ENCODE results near the gene SYCP2L. TPM values are rescaled to one million over a fixed set of nuclear protein-coding genes. Genes with fewer than 3 reads are reported as not detected.

SYCP2L gene
- total and polyA plus RNA-seq, 2 of the 4 experiments (the other 2 are of a cell fraction) = 0.05 TPM; not detected in 1

DNA sequence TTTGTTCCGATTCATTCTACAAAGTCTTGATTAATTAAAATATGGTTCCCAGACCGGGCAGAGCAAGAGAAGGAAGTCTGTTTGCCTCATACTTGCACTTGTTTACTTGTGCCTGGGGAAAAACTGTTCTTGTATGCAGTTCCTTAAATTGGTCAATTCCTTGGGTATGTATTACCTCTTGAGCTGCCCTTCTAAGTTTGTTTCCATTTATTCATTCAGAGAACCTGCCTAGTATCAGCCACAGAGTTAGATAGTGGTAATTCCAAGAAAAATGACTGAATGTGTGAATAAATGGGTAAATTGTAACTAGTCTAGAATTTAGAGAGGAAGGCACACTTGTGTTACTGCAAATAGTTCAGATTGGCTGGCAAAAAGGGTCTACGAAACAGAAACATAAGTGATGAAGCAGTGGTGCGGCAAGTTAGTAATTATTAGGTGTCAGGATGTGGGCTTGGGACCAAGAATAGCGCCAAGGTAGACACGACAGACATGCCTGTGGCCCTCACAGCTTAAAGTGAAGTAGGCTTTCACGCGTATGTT lies 48.0 kb upstream of the SYCP2L start:
- Histone ChIP-seq H3K27ac (ENCODE audit: insufficient read depth, low read length) (no peak overlapping the region), H4K91ac (ENCODE audit: insufficient read depth, low read depth, low read length) (no peak overlapping the region), H3K9me3 (ENCODE audit: control insufficient read depth, insufficient read depth, low read length) (no peaks in the 10 kb centered on the region), H3K4ac (ENCODE audit: low read depth, low read length) (no peak overlapping the region), H3K56ac (ENCODE audit: extremely low read depth, insufficient read depth, low read length) (no peak overlapping the region), H2AFZ (replicated peaks; ENCODE audit: low read length, poor library complexity) (no peak overlapping the region), H4K5ac (ENCODE audit: low read depth, low read length) (no peak overlapping the region), H3K18ac (ENCODE audit: low read depth, low read length) (no peak overlapping the region), H4K8ac (ENCODE audit: low read depth in 2 of 2, low read length in 2 of 2) (no peak overlapping the region), H3K27me3 (ENCODE audit: control insufficient read depth, insufficient read depth, low read length) (peaks cover 30% of the 10 kb centered on the region), H2AK9ac (replicated peaks; ENCODE audit: low read depth, low read length, poor library complexity) (no peak overlapping the region), H2BK5ac (ENCODE audit: low read depth, low read length, poor library complexity, severe bottlenecking) (no peak overlapping the region), H3K14ac (replicated peaks; ENCODE audit: low read depth, low read length) (no peak overlapping the region), H3K79me1 (ENCODE audit: low read depth in 1 of 2, low read length in 2 of 2) (no peaks in the 10 kb centered on the region), H2BK120ac (ENCODE audit: low read depth, low read length) (no peak overlapping the region), H3K4me3 (ENCODE audit: insufficient read depth, low read depth, low read length) (peak overlapping the region; percentile 13; the same call in 1 of the 2 replicates), H3K23ac (ENCODE audit: low read depth, low read length) (no peak overlapping the region), H3K9me1 (ENCODE audit: insufficient read depth, low read length) (no peaks in the 10 kb centered on the region), H3K4me1 (ENCODE audit: control insufficient read depth, insufficient read depth, low read length) (peaks cover 3% of the 10 kb centered on the region; the same call in 1 of the 2 replicates), H4K20me1 (ENCODE audit: insufficient read depth, low read length) (no peaks in the 10 kb centered on the region), H3K36me3 (ENCODE audit: control insufficient read depth, insufficient read depth, low read length) (no peaks in the 10 kb centered on the region), H2AK5ac (ENCODE audit: low read depth, low read length) (no peak overlapping the region), H2BK20ac (ENCODE audit: low read depth, low read length) (no peak overlapping the region), H2BK15ac (ENCODE audit: low read depth, low read length) (no peak overlapping the region), H3K9ac (ENCODE audit: low read depth, low read length) (no peak overlapping the region), H3K4me2 (ENCODE audit: low read depth, low read length) (peak overlapping the region; percentile 68)
- DNase-seq = no peak
- WGBS, 2 experiments (ENCODE audit: extremely low coverage in 2 of 2, insufficient read length in 1 of 2) = 100% methylated on average over 2 of the region's 8 CpGs; no CpG with 5 or more reads in 1 of the 2 experiments
- TF ChIP-seq POLR2A (IDR thresholded peaks at IDR 0.05; ENCODE audit: low read depth, low read length) (no peak), RAD21 (IDR thresholded peaks at IDR 0.05; ENCODE audit: low read length) (no peak), RFX5 (IDR thresholded peaks at IDR 0.05; ENCODE audit: low read depth, low read length) (no peak), CHD1 (IDR thresholded peaks at IDR 0.05; ENCODE audit: low read depth, low read length) (no peak), MAFK (IDR thresholded peaks at IDR 0.05; ENCODE audit: low read depth, low read length) (no peak), FOS (IDR thresholded peaks at IDR 0.05; ENCODE audit: low read depth, low read length) (no peak), NFE2L2 (IDR thresholded peaks at IDR 0.05; ENCODE audit: low read depth, low read length) (no peak), MAZ (IDR thresholded peaks at IDR 0.05; ENCODE audit: borderline replicate concordance, low read depth, low read length) (no peak), CEBPB (IDR thresholded peaks at IDR 0.05; ENCODE audit: low read depth, low read length) (no peak), RCOR1 (IDR thresholded peaks at IDR 0.05; ENCODE audit: insufficient replicate concordance, low read length) (no peak), MXI1 (IDR thresholded peaks at IDR 0.05; ENCODE audit: borderline replicate concordance, low read depth, low read length) (no peak), SMC3 (IDR thresholded peaks at IDR 0.05; ENCODE audit: low read depth, low read length) (no peak), BHLHE40 (IDR thresholded peaks at IDR 0.05; ENCODE audit: low read depth, low read length) (no peak)
- TF ChIP-seq, protein P1, sequence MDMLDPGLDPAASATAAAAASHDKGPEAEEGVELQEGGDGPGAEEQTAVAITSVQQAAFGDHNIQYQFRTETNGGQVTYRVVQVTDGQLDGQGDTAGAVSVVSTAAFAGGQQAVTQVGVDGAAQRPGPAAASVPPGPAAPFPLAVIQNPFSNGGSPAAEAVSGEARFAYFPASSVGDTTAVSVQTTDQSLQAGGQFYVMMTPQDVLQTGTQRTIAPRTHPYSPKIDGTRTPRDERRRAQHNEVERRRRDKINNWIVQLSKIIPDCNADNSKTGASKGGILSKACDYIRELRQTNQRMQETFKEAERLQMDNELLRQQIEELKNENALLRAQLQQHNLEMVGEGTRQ (IDR thresholded peaks at IDR 0.05; ENCODE audit: low read depth, low read length) = no peak
- TF ChIP-seq, protein P2, sequence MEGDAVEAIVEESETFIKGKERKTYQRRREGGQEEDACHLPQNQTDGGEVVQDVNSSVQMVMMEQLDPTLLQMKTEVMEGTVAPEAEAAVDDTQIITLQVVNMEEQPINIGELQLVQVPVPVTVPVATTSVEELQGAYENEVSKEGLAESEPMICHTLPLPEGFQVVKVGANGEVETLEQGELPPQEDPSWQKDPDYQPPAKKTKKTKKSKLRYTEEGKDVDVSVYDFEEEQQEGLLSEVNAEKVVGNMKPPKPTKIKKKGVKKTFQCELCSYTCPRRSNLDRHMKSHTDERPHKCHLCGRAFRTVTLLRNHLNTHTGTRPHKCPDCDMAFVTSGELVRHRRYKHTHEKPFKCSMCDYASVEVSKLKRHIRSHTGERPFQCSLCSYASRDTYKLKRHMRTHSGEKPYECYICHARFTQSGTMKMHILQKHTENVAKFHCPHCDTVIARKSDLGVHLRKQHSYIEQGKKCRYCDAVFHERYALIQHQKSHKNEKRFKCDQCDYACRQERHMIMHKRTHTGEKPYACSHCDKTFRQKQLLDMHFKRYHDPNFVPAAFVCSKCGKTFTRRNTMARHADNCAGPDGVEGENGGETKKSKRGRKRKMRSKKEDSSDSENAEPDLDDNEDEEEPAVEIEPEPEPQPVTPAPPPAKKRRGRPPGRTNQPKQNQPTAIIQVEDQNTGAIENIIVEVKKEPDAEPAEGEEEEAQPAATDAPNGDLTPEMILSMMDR (conservative IDR thresholded peaks at IDR 0.05; ENCODE audit: low read depth, low read length) = no peak
- TF ChIP-seq, protein P3, sequence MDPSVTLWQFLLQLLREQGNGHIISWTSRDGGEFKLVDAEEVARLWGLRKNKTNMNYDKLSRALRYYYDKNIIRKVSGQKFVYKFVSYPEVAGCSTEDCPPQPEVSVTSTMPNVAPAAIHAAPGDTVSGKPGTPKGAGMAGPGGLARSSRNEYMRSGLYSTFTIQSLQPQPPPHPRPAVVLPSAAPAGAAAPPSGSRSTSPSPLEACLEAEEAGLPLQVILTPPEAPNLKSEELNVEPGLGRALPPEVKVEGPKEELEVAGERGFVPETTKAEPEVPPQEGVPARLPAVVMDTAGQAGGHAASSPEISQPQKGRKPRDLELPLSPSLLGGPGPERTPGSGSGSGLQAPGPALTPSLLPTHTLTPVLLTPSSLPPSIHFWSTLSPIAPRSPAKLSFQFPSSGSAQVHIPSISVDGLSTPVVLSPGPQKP (IDR thresholded peaks at IDR 0.05; ENCODE audit: borderline replicate concordance, low read depth, low read length) = no peak
- intact Hi-C loops (cut with micrococcal nuclease) = loop anchor here (5.0 kb wide), 1 partner anchor 228 kb away; no protein-coding TSS in a partner anchor
- peak; percentile 22 for ATAC-seq (ENCODE audit: low read depth)
- POLR2A ChIA-PET (ENCODE audit: unreplicated experiment) = no interaction called here
- CTCF ChIA-PET = no interaction called here
- dilution Hi-C loops (cut with HindIII; ENCODE audit: low sequenced_read_pairs, unreplicated experiment) = no loop called here
- in situ Hi-C loops (cut with MboI; ENCODE audit: low sequenced_read_pairs) = loop anchor here (25.0 kb wide), 1 partner anchor 673 kb away; no protein-coding TSS in a partner anchor
- no TSS peak for BruUV-seq (replicated peaks)

Data from IMR-90 (cell line).